SU-DHL-6 (cell line): ENCODE measurements around the gene MICAL3.

Experiments
- EZH2phosphoT487 ChIP-seq: fragments of 200-600 bp; sonication (generic), shearing (Covaris generic); conservative IDR thresholded peaks from 2 replicates; pipeline ENCODE4 v1.6.1; 2018; ENCODE audit warnings: mild to moderate bottlenecking, antibody characterized with exemption, low read length, moderate library complexity, mixed read lengths
- TF ChIP-seq, protein P1 (sequence below): fragments of 200-600 bp; sonication (generic); IDR thresholded peaks from one replicate; pipeline ENCODE4 v1.5.1; 2017; ENCODE audit warnings: antibody characterized with exemption, mild to moderate bottlenecking, low read length, moderate library complexity; ENCODE audit not compliant: insufficient read depth, poor library complexity, severe bottlenecking

- TF ChIP-seq, protein P1, sequence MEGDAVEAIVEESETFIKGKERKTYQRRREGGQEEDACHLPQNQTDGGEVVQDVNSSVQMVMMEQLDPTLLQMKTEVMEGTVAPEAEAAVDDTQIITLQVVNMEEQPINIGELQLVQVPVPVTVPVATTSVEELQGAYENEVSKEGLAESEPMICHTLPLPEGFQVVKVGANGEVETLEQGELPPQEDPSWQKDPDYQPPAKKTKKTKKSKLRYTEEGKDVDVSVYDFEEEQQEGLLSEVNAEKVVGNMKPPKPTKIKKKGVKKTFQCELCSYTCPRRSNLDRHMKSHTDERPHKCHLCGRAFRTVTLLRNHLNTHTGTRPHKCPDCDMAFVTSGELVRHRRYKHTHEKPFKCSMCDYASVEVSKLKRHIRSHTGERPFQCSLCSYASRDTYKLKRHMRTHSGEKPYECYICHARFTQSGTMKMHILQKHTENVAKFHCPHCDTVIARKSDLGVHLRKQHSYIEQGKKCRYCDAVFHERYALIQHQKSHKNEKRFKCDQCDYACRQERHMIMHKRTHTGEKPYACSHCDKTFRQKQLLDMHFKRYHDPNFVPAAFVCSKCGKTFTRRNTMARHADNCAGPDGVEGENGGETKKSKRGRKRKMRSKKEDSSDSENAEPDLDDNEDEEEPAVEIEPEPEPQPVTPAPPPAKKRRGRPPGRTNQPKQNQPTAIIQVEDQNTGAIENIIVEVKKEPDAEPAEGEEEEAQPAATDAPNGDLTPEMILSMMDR = no peak
- TF ChIP-seq EZH2phosphoT487 = no peak
Measured at GRCh38 chr22:18065256-18065655, 40.9 kb upstream of the MICAL3 start.
